ENCODE data around the gene DHRS1. TPM values are rescaled to one million over a fixed set of nuclear protein-coding genes. Genes with fewer than 3 reads are reported as not detected.

Gene DHRS1
- total and polyA plus RNA-seq, 9 of the 15 experiments (the other 6 are each of a cell fraction or from before 2014, with no cell fraction given): 7.3 to 33.6 (median 13.3) TPM

DNA sequence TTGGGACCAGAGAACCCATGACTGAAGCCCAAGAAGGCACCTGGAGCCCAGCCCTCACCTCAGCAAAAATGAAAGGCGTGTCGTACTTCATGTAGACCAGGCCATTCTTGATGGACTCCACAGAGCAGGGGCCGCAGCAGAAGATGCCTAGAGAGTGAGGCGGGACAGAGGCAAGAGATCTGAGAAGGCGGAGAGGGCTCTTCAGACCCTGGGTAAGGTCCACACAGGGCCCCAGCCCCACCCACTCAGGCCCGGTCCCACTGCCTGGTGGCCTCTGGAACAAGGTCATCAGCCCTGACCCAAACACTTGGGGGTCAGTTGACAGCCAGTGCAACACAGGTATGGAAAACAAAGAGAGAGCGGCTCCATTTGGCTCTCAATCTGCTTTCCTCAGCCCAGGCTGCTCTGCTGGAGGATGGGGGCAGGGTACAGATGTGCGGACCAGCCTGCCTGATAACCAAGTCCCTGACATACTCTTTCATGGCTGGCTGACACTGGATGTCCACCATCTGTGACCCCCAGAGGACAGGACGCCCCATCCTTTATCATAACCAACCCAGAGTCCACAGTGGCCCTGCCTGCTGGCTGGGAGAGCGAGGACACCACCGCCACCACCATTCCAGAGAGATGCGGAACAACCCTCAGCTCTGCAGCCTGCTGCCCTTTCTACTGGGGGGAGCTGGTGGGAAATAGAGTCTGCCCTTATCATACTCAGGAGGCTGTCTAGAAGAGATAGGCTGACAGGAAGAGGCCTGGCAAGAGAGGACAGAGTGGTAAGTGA, 43.5 kb downstream of the DHRS1 start:
- Histone ChIP-seq H3K27me3 (ENCODE audit: control insufficient read depth in 2 of 2, insufficient read depth in 2 of 2, low read length in 2 of 2) (no peaks in the 10 kb centered on the region), H3K27ac (ENCODE audit: extremely low read depth, low read depth, low read length) (peak overlapping the region; percentile 62), H3K36me3 (ENCODE audit: control insufficient read depth, insufficient read depth, low read length) (no peaks in the 10 kb centered on the region; the same call in 1 of the 3 replicates), H3K79me2 (ENCODE audit: control insufficient read depth, insufficient read depth, low read length) (no peaks in the 10 kb centered on the region), H3K9me1 (ENCODE audit: control insufficient read depth, insufficient read depth, low read length) (no peaks in the 10 kb centered on the region), H3K9ac (ENCODE audit: insufficient read depth in 1 of 2, low read depth in 2 of 2, low read length in 2 of 2) (peak overlapping the region; percentile 44 to 81), H3K4me3 (no peak overlapping the region), H3K4me1 (replicated peaks in 1 of 2; ENCODE audit: control insufficient read depth in 2 of 2, insufficient read depth in 2 of 2, low read length in 2 of 2) (peaks cover 22 to 50% of the 10 kb centered on the region in 2 experiments; a peak in 4 of 5 replicates), H3K4me2 (ENCODE audit: insufficient read depth, low read length) (peak overlapping the region; percentile 67), H3K9me3 (replicated peaks; ENCODE audit: control insufficient read depth, insufficient read depth, low read depth, low read length) (no peaks in the 10 kb centered on the region), H4K20me1 (replicated peaks; ENCODE audit: control insufficient read depth, insufficient read depth, low read length) (no peaks in the 10 kb centered on the region), H2AFZ (ENCODE audit: low read depth, low read length) (peak overlapping the region; percentile 82)
- in situ Hi-C loops (cut with MboI): no loop called here
- ATAC-seq (peak; percentile 90), DNase-seq (ENCODE audit: extremely low read depth in 1 of 4, low spot score in 3 of 4) (peak; percentile 65 to 90 (median 78)), FAIRE-seq (peak; percentile 99)
- ChIA-PET POLR2A (interaction anchor here (0.6 to 1.6 kb wide), 5 partner anchors 13 to 44 kb away, joined by 3 to 7 read pairs (median 4); partner anchors contain the start of genes DHRS1, NOP9 and RABGGTA), CTCF (ENCODE audit: low intra/inter-chr PET ratio) (no interaction called here)
- no TSS peak for BruUV-seq (replicated peaks)
- intact Hi-C loops (cut with micrococcal nuclease): no loop called here
- WGBS (ENCODE audit: insufficient coverage, low coverage, missing lambda C conversion rate): 6% methylated on average over 7 of the region's 12 CpGs
- TF ChIP-seq SIRT6 (IDR thresholded peaks at IDR 0.05; ENCODE audit: low read depth, low read length) (no peak), SMAD2 (IDR thresholded peaks at IDR 0.05; ENCODE audit: low read depth, low read length) (no peak), ZNF707 (CRISPR knock-in tag; conservative IDR thresholded peaks at IDR 0.05) (no peak), NR3C1 (CRISPR knock-in tag; IDR thresholded peaks at IDR 0.05) (no peak), MAFK (IDR thresholded peaks at IDR 0.05; ENCODE audit: low read length) (no peak), MAZ (CRISPR knock-in tag; conservative IDR thresholded peaks at IDR 0.05 in 1 of 2, IDR thresholded peaks at IDR 0.05 in 1 of 2) (0 out of 4 replicates have a peak, but pooled peaks of 1 of the 2 experiments have one; percentile 46), NFIX (CRISPR knock-in tag; IDR thresholded peaks at IDR 0.05; ENCODE audit: low read depth) (no peak), ATF6 (CRISPR knock-in tag; IDR thresholded peaks at IDR 0.05) (no peak), LEF1 (IDR thresholded peaks at IDR 0.05) (peak; percentile 73; the same call in 1 of the 2 replicates), POLR2AphosphoS5 (IDR thresholded peaks at IDR 0.05; ENCODE audit: control insufficient read depth, insufficient read depth, low read depth, low read length) (peak; percentile 81), JUND (IDR thresholded peaks at IDR 0.05; ENCODE audit: borderline replicate concordance, low read depth, low read length) (no peak), JUND (tag; IDR thresholded peaks at IDR 0.05; ENCODE audit: borderline replicate concordance, low read depth, low read length) (no peak), ZNF140 (CRISPR knock-in tag; IDR thresholded peaks at IDR 0.05) (no peak), ARHGAP35 (IDR thresholded peaks at IDR 0.05; ENCODE audit: partially characterized antibody) (no peak), BHLHE40 (IDR thresholded peaks at IDR 0.05; ENCODE audit: low read length) (peak; percentile 17; the same call in 1 of the 2 replicates), CEBPB (tag; IDR thresholded peaks at IDR 0.05) (no peak), POLR2AphosphoS2 (IDR thresholded peaks at IDR 0.05; ENCODE audit: low read length) (no peak)

All from K562 (cell line).